Activated CD8-positive, alpha-beta memory T cell treated with anti-CD3 and anti-CD28 coated beads, Interleukin-2, amount 10 ng/mL, durations not matched to agents 7 days and 5 days (primary cell): ENCODE results near the gene ADSL. TPM values are rescaled to one million over a fixed set of nuclear protein-coding genes. Genes with fewer than 3 reads are reported as not detected.

Experiments used
- ATAC-seq: fragments of 150-1000 bp; cut with Tn5 transposase; one replicate; pipeline ENCODE4 v1.10.0; 2021; ENCODE audit warnings: moderate library complexity
- CTCF ChIA-PET: fragments of 350-600 bp; sonication (Branson Sonifier 250); formaldehyde crosslinking; loops from one replicate; lab custom pipeline; 2021; ENCODE audit warnings: antibody characterized with exemption; lab: Charles Lee
- DNase-seq: peaks from one replicate; pipeline ENCODE4 v3.0.0-alpha.2; 2020
- H3K27ac Mint-ChIP-seq: one replicate; pipeline ENCODE4 v1.8.0; 2021; ENCODE audit warnings: mild to moderate bottlenecking, mixed read lengths
- H3K27me3 Mint-ChIP-seq: one replicate; pipeline ENCODE4 v1.8.0; 2021; ENCODE audit warnings: mixed read lengths
- H3K36me3 Mint-ChIP-seq: one replicate; pipeline ENCODE4 v1.8.0; 2021; ENCODE audit warnings: mild to moderate bottlenecking, mixed read lengths
- H3K4me1 Mint-ChIP-seq: one replicate; pipeline ENCODE4 v1.8.0; 2021; ENCODE audit warnings: mixed read lengths
- H3K4me3 Mint-ChIP-seq: one replicate; pipeline ENCODE4 v1.8.0; 2021; ENCODE audit warnings: mild to moderate bottlenecking, moderate library complexity, mixed read lengths
- H3K9me3 Mint-ChIP-seq: one replicate; pipeline ENCODE4 v1.8.0; 2022; ENCODE audit warnings: low read depth, mixed read lengths
- total RNA-seq, 2 experiments: library from RNA; stranded (reverse); gene quantifications; one replicate each; pipeline ENCODE4 v1.2.3, GENCODE V29; 2021

ADSL gene
- total RNA-seq, 2 experiments from 2014 or later: 98.3 to 109 TPM

GRCh38 chr22:40410731-40411505 lies 64.6 kb downstream of the ADSL start:
- CTCF ChIA-PET: interaction anchor here (1.1 kb wide), 1 partner anchor 26 kb away, joined by 3 read pairs; no protein-coding TSS in a partner anchor
- peaks cover 7% of the 10 kb centered on the region for H3K36me3 Mint-ChIP-seq
- no peak overlapping the region for H3K4me3 Mint-ChIP-seq
- H3K4me1 Mint-ChIP-seq: peaks cover 9% of the 10 kb centered on the region
- ATAC-seq (no peak), DNase-seq (no peak)
- H3K9me3 Mint-ChIP-seq: no peaks in the 10 kb centered on the region
- H3K27ac Mint-ChIP-seq: no peak overlapping the region
- no peaks in the 10 kb centered on the region for H3K27me3 Mint-ChIP-seq

GRCh38 chr22:40411506-40411861 lies 65.2 kb downstream of the ADSL start:
- peaks cover 15% of the 10 kb centered on the region for H3K4me1 Mint-ChIP-seq
- CTCF ChIA-PET: no interaction called here
- peaks cover 10% of the 10 kb centered on the region for H3K36me3 Mint-ChIP-seq
- H3K9me3 Mint-ChIP-seq: no peaks in the 10 kb centered on the region
- no peak overlapping the region for H3K27ac Mint-ChIP-seq
- H3K4me3 Mint-ChIP-seq: no peak overlapping the region
- DNase-seq (no peak), ATAC-seq (no peak)
- no peaks in the 10 kb centered on the region for H3K27me3 Mint-ChIP-seq

- no peak for ATAC-seq
- Mint-ChIP-seq H3K27ac (peak overlapping the region; percentile 9), H3K27me3 (no peaks in the 10 kb centered on the region), H3K4me1 (peaks cover 17% of the 10 kb centered on the region), H3K36me3 (peaks cover 12% of the 10 kb centered on the region), H3K9me3 (no peaks in the 10 kb centered on the region), H3K4me3 (no peak overlapping the region)
- no peak for DNase-seq
- CTCF ChIA-PET: no interaction called here
Measured at GRCh38 chr22:40412441-40412840, 66.1 kb downstream of the ADSL start.

DNA sequence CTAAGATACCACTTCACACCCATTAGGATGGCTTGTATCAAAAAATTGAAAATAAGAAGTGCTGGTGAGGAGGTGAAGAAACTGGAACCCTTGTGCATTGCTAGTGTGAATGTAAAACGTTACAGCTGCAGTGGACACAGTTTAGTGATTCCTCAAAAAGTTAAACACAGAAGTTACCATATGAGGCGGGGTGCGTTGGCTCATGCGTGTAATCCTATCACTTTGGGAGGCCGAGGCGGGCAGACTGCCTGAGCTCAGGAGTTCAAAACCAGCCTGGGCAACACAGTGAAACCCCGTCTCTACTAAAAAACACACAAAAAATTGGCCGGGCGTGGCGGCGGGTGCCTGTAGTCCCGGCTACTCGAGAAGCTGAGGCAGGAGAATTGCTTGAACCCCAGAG lies 67.6 kb downstream of the ADSL start:
- Mint-ChIP-seq H3K27ac (no peak overlapping the region), H3K27me3 (no peaks in the 10 kb centered on the region), H3K4me3 (no peak overlapping the region), H3K9me3 (no peaks in the 10 kb centered on the region), H3K36me3 (peaks cover 12% of the 10 kb centered on the region), H3K4me1 (peaks cover 17% of the 10 kb centered on the region)
- ATAC-seq (no peak), DNase-seq (no peak)
- CTCF ChIA-PET: interaction anchor here (1.8 kb wide), 1 partner anchor 13 kb away, joined by 7 read pairs; no protein-coding TSS in a partner anchor

GRCh38 chr22:40414311-40414710 lies 68.0 kb downstream of the ADSL start:
- CTCF ChIA-PET: interaction anchor here (1.8 kb wide), 1 partner anchor 13 kb away, joined by 7 read pairs; no protein-coding TSS in a partner anchor
- ATAC-seq: no peak
- no peak overlapping the region for H3K4me3 Mint-ChIP-seq

DNA sequence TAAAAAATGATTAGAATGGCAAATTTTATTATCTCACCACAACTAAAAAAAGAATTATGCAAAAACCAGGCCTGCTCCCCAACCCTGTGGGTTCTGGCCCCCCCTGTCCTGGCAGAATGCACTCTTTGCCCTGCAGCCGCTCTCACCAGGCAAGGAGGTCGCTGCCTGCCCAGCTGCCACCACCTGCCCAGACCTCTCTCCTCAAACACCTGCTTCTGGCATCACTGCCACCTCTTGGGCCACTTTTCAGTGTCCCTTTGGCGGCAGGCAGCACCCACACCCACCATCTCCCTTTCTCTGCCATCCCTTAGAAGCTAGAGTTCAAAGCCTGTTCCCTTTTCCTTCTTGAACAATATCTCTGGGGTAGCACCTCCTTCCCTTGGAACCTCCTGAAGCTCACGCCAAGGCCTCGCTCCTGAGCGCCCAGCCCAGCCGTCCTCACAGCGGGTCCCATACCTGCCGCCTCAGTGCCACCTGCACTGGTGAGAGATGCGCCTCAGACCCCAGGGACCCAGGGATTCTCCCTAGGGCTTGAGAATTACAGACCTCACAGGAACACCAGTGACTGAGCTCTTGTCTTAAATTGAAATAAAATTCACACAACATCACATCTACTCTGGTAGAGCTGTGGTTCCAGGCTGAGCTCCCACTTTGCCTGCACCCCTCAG lies 68.7 kb downstream of the ADSL start:
- Mint-ChIP-seq H3K36me3 (peaks cover 18% of the 10 kb centered on the region), H3K4me1 (peaks cover 17% of the 10 kb centered on the region), H3K27me3 (no peaks in the 10 kb centered on the region), H3K9me3 (no peaks in the 10 kb centered on the region), H3K4me3 (no peak overlapping the region), H3K27ac (peak overlapping the region; percentile 70)
- ATAC-seq (no peak), DNase-seq (no peak)
- CTCF ChIA-PET: interaction anchor here (1.1 to 1.8 kb wide), 3 partner anchors 12 to 30 kb away, joined by 3 to 7 read pairs (median 4); no protein-coding TSS in a partner anchor

More at GRCh38 chr22:40414311-40414710, 68.0 kb downstream of the ADSL start:
- Mint-ChIP-seq H3K9me3 (no peaks in the 10 kb centered on the region), H3K27me3 (no peaks in the 10 kb centered on the region), H3K36me3 (peaks cover 12% of the 10 kb centered on the region), H3K27ac (peak overlapping the region; percentile 66), H3K4me1 (peaks cover 17% of the 10 kb centered on the region)
- no peak for DNase-seq

- DNase-seq: no peak
- H3K27me3 Mint-ChIP-seq: no peaks in the 10 kb centered on the region
- peaks cover 17% of the 10 kb centered on the region for H3K4me1 Mint-ChIP-seq
- CTCF ChIA-PET: interaction anchor here (1.1 to 1.8 kb wide), 3 partner anchors 12 to 30 kb away, joined by 3 to 7 read pairs (median 4); no protein-coding TSS in a partner anchor
- H3K36me3 Mint-ChIP-seq: peaks cover 20% of the 10 kb centered on the region
- H3K9me3 Mint-ChIP-seq: no peaks in the 10 kb centered on the region
- no peak for ATAC-seq
- no peak overlapping the region for H3K4me3 Mint-ChIP-seq
- peak overlapping the region; percentile 70 for H3K27ac Mint-ChIP-seq
Measured at GRCh38 chr22:40415531-40416266, 69.4 kb downstream of the ADSL start.

DNA sequence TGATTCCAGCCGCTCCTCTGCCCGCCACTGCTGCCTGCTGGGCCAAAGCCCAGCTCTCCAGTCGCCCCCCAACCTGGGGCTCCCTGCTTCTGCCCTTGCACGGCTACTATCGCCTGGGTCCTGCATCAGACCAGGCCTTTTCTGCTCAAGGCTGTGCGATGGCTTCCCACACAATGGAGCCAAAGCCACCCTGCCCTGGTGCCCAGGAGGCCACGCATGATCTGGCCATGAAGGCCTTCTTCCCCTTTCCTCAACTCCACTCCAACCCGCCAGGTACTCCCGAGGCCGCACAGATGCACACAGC lies 69.9 kb downstream of the ADSL start:
- H3K4me1 Mint-ChIP-seq: peaks cover 17% of the 10 kb centered on the region
- CTCF ChIA-PET: interaction anchor here (1.1 kb wide), 1 partner anchor 31 kb away, joined by 3 read pairs; no protein-coding TSS in a partner anchor
- peaks cover 20% of the 10 kb centered on the region for H3K36me3 Mint-ChIP-seq

DNA sequence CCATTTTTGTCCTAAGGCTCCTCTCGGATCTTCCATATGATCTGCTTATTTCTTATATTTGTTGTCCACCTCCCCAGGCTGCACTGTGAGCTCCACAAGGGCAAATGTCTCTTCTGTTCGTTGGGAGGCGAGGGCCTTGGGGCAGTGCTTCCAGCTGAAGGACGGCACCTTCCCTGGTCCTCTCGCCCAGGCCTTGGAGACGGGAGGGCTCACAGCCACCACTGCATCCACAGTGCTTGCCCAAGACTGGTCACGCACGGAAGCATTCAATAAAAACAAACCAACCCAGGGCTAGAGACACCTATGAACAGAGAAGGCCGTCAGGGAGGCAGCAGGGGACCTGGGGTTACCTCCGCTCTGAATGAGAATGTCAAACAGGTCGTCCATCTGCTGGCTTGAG lies 70.3 kb downstream of the ADSL start:
- DNase-seq: no peak
- no peak for ATAC-seq
- CTCF ChIA-PET: no interaction called here
- Mint-ChIP-seq H3K27me3 (no peaks in the 10 kb centered on the region), H3K27ac (peak overlapping the region; percentile 70), H3K9me3 (no peaks in the 10 kb centered on the region), H3K36me3 (peaks cover 18% of the 10 kb centered on the region), H3K4me3 (no peak overlapping the region), H3K4me1 (peaks cover 17% of the 10 kb centered on the region)

More for the DNA sequence above, 69.9 kb downstream of the ADSL start:
- no peak overlapping the region for H3K4me3 Mint-ChIP-seq
- peak overlapping the region; percentile 70 for H3K27ac Mint-ChIP-seq
- ATAC-seq: no peak
- no peaks in the 10 kb centered on the region for H3K27me3 Mint-ChIP-seq
- H3K9me3 Mint-ChIP-seq: no peaks in the 10 kb centered on the region
- DNase-seq: no peak

DNA sequence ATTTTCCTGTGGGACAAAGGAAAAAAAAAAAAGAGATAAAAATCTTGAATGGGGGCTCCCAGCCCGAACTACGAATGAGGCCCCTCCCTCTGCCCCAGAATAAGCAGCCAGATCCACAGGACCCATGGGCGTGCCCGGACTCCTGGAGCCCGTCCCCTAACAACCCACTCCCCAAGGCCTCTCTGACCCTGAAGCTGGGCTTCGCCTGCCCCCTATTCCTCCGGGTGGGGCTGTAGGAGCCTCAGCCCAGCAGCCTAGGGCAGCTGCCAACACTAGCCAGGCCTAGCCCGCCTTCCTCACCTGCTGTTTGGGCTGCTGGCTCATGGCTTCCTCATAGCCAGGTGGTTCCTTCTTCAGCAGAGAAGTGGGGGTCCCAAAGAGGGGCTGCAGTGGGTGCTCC lies 70.7 kb downstream of the ADSL start:
- Mint-ChIP-seq H3K9me3 (no peaks in the 10 kb centered on the region), H3K27me3 (no peaks in the 10 kb centered on the region), H3K4me1 (peaks cover 17% of the 10 kb centered on the region), H3K4me3 (no peak overlapping the region), H3K36me3 (peaks cover 20% of the 10 kb centered on the region), H3K27ac (no peak overlapping the region)
- ATAC-seq (no peak), DNase-seq (no peak)
- CTCF ChIA-PET: interaction anchor here (0.9 kb wide), 1 partner anchor 19 kb away, joined by 3 read pairs; no protein-coding TSS in a partner anchor

GRCh38 chr22:40417881-40418280 lies 71.6 kb downstream of the ADSL start:
- peaks cover 19% of the 10 kb centered on the region for H3K36me3 Mint-ChIP-seq
- DNase-seq (no peak), ATAC-seq (no peak)
- peaks cover 14% of the 10 kb centered on the region for H3K4me1 Mint-ChIP-seq
- CTCF ChIA-PET: interaction anchor here (0.9 to 2.6 kb wide), 2 partner anchors 19 kb away, joined by 3 to 8 read pairs; no protein-coding TSS in a partner anchor
- no peaks in the 10 kb centered on the region for H3K27me3 Mint-ChIP-seq
- no peak overlapping the region for H3K27ac Mint-ChIP-seq
- no peak overlapping the region for H3K4me3 Mint-ChIP-seq
- no peaks in the 10 kb centered on the region for H3K9me3 Mint-ChIP-seq

GRCh38 chr22:40418366-40419201 lies 72.3 kb downstream of the ADSL start:
- Mint-ChIP-seq H3K4me1 (peaks cover 15% of the 10 kb centered on the region), H3K9me3 (no peaks in the 10 kb centered on the region), H3K27ac (no peak overlapping the region), H3K36me3 (peaks cover 24% of the 10 kb centered on the region), H3K4me3 (no peak overlapping the region), H3K27me3 (no peaks in the 10 kb centered on the region)
- CTCF ChIA-PET: interaction anchor here (2.6 kb wide), 1 partner anchor 18 kb away, joined by 8 read pairs; no protein-coding TSS in a partner anchor
- DNase-seq: no peak
- no peak for ATAC-seq
